ENCODE data around the gene CCDC47.
"Not testable (repeated sequence)": the region's sequence is repeated elsewhere in the genome, so short reads cannot be mapped to it uniquely, and the experiment has no call there.

CCDC47 gene

DNA sequence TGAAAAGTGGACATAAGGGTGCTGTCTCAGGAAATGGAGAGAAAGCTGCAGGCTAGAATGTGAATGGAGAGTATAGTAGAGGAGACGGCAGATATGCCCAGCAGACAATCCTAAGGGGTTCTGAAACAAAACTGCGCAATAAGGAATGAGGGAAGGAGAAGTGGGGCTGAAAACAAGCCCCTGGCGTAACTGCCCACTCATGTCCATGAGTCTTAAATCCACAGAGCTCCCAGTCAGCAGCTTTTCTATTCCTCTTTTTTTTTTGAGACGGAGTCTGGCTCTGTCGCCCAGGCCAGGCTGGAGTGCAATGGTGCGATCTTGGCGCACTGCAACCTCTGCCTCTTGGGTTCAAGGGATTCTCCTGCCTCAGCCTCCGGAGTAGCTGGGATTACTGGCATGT is 37.7 kb downstream of the CCDC47 start:
- no peak overlapping the region for H3K27ac ChIP-seq
- intact Hi-C loops (cut with DNase I; ENCODE audit: low total_unique reads): no loop called here

GRCh38 chr17:63722403-63722802 is 51.0 kb downstream of the CCDC47 start:
- TF ChIP-seq, protein P1, sequence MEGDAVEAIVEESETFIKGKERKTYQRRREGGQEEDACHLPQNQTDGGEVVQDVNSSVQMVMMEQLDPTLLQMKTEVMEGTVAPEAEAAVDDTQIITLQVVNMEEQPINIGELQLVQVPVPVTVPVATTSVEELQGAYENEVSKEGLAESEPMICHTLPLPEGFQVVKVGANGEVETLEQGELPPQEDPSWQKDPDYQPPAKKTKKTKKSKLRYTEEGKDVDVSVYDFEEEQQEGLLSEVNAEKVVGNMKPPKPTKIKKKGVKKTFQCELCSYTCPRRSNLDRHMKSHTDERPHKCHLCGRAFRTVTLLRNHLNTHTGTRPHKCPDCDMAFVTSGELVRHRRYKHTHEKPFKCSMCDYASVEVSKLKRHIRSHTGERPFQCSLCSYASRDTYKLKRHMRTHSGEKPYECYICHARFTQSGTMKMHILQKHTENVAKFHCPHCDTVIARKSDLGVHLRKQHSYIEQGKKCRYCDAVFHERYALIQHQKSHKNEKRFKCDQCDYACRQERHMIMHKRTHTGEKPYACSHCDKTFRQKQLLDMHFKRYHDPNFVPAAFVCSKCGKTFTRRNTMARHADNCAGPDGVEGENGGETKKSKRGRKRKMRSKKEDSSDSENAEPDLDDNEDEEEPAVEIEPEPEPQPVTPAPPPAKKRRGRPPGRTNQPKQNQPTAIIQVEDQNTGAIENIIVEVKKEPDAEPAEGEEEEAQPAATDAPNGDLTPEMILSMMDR (IDR thresholded peaks at IDR 0.05): no peak
- H3K36me3 ChIP-seq: peaks cover 11 to 40% (median 26%) of the 10 kb centered on the region in 3 donors
- no peaks in the 10 kb centered on the region for H3K27me3 ChIP-seq
- H3K27ac ChIP-seq: no peak overlapping the region
- no peak overlapping the region for H3K4me3 ChIP-seq
- intact Hi-C loops (cut with DNase I; ENCODE audit: low total_unique reads): no loop called here
- DNase-seq: no peak
- H3K4me1 ChIP-seq: no peaks in the 10 kb centered on the region
- no peaks in the 10 kb centered on the region for H3K9me3 ChIP-seq

More for the DNA sequence above, 37.7 kb downstream of the CCDC47 start:
- Histone ChIP-seq H3K4me3 (no peak overlapping the region), H3K27me3 (no peaks in the 10 kb centered on the region), H3K4me1 (peaks cover 0 to 10% (median 6%) of the 10 kb centered on the region in 4 donors), H3K9me3 (no peaks in the 10 kb centered on the region), H3K36me3 (no peaks in the 10 kb centered on the region)
- no peak for DNase-seq
- TF ChIP-seq, protein P1 (IDR thresholded peaks at IDR 0.05): no peak

DNA sequence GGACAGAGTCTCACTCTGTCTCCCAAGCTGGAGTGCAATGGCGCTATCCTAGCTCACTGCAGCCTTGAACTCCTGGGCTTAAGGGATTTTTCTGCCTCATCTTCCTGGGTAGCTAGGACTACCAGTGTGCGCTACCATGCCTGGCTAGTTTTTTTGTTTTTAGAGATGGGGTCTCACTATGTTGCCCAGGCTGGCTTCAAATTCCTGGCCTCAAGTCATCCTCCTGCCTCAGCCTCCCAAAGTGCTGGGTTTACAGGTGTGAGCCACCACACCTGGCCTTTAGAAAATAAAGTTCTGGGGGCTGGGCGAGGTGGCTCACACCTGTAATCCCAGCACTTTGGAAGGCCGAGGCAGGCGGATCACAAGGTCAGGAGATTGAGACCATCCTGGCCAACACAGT is 53.2 kb downstream of the CCDC47 start:
- peaks cover 1 to 21% (median 3%) of the 10 kb centered on the region in 3 donors for H3K36me3 ChIP-seq
- H3K9me3 ChIP-seq; H3K4me1 ChIP-seq; H3K27me3 ChIP-seq; H3K27ac ChIP-seq; DNase-seq; intact Hi-C loops (cut with DNase I; ENCODE audit: low total_unique reads); H3K4me3 ChIP-seq: not testable (repeated sequence)

GRCh38 chr17:63718988-63719387 is 54.4 kb downstream of the CCDC47 start:
- Histone ChIP-seq H3K27me3 (no peaks in the 10 kb centered on the region), H3K4me3 (no peak overlapping the region), H3K36me3 (peaks cover 11 to 21% (median 11%) of the 10 kb centered on the region in 3 donors), H3K27ac (no peak overlapping the region), H3K4me1 (no peaks in the 10 kb centered on the region), H3K9me3 (no peaks in the 10 kb centered on the region)
- intact Hi-C loops (cut with DNase I; ENCODE audit: low total_unique reads): no loop called here
- TF ChIP-seq, protein P1 (IDR thresholded peaks at IDR 0.05): no peak
- no peak for DNase-seq

DNA sequence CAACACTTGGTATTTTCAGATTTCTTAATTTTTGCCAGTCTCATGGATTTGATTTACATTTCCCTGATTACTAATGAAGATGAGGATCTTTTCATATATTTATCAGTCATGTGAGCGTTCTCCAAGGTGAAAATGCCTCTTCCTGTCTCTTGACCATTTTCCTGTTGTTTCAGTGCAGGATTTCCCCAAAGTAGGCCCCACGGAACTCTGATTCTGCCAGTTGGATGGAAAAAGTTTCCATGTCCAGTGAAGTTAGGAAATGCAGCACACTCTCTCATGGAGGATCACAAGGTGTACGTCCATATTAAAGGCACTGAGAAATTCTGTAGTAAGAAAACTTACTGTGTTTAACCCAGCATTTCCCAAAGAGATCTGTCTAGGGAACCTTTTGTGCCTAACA is 57.0 kb downstream of the CCDC47 start:
- no peak for DNase-seq
- peaks cover 31 to 39% (median 34%) of the 10 kb centered on the region in 3 donors for H3K36me3 ChIP-seq
- no peaks in the 10 kb centered on the region for H3K4me1 ChIP-seq
- intact Hi-C loops (cut with DNase I; ENCODE audit: low total_unique reads): no loop called here
- no peaks in the 10 kb centered on the region for H3K27me3 ChIP-seq
- no peak overlapping the region for H3K4me3 ChIP-seq
- no peak overlapping the region for H3K27ac ChIP-seq
- no peaks in the 10 kb centered on the region for H3K9me3 ChIP-seq
- TF ChIP-seq, protein P1 (IDR thresholded peaks at IDR 0.05): no peak

DNA sequence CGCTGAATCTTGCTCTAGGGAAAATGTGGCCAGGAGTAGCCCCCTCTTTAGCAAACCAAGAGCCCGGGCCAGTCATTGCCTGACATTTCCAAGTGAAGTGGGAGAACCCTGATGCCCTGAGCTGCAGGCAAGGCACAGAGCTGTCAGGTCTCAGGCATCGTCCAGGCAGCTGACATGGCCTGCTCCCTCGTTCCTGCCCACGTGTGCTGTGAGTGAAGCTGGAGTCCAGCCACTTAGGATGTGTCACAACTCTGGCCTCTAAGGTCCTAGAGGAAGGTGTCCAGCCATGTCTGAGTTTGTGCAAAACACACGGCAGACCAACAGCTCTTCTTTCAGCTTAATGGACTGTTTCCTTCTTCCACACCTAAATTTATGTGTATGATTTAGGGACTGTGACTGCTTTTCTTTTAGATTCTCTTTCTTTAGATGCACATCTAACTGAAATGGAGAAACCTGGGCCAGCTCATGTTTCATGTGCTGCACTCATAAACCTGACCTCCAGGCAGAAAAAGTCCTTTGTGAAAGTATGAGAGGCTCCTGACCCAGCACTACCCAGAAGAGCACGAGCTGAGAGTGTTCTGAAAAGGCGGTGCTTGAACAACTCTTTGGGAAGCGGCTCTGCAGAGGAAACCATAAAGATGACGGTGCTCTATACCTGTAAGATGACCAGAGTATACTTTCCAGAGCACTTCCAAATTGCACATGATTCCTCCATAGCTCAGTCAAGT is 58.7 kb downstream of the CCDC47 start:
- DNase-seq: no peak

More for the DNA sequence above, 58.7 kb downstream of the CCDC47 start:
- intact Hi-C loops (cut with DNase I; ENCODE audit: low total_unique reads): no loop called here
- Histone ChIP-seq H3K27me3 (no peaks in the 10 kb centered on the region), H3K9me3 (no peaks in the 10 kb centered on the region), H3K4me3 (no peak overlapping the region), H3K4me1 (no peaks in the 10 kb centered on the region), H3K36me3 (peaks cover 46 to 56% (median 51%) of the 10 kb centered on the region in 3 donors), H3K27ac (no peak overlapping the region)
- TF ChIP-seq, protein P1 (IDR thresholded peaks at IDR 0.05): no peak

Measured in tibial artery (tissue), 4 donors.